ENCODE results near the gene SNRNP70.
A peak's percentile ranks its signal among the peaks of the same experiment; 100 is the strongest.

Gene SNRNP70

DNA sequence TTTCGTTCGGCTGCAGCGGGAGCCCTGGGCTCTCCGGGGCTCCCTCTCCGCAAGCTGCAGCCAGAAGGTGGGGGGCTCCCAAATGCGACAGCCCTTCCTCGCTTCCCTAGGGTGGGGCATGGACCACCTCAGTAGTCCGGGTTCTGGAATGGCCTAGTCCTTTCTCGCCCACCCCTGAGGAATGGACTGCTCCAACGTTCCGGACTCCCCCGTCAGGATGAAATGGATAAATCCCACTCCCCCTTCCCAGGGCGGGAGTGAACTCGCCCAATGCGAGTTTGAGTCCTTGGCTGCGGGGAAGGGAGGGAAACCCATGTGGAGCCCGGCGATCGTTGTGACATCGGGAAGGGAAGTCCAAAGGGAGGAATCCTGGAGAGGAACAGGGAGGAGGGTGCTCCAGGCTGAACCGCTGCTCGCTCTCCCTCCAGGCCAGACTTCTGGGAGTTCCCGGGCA lies 64.4 kb downstream of the SNRNP70 start:
- DNase-seq, result peak; percentile 82

DNA sequence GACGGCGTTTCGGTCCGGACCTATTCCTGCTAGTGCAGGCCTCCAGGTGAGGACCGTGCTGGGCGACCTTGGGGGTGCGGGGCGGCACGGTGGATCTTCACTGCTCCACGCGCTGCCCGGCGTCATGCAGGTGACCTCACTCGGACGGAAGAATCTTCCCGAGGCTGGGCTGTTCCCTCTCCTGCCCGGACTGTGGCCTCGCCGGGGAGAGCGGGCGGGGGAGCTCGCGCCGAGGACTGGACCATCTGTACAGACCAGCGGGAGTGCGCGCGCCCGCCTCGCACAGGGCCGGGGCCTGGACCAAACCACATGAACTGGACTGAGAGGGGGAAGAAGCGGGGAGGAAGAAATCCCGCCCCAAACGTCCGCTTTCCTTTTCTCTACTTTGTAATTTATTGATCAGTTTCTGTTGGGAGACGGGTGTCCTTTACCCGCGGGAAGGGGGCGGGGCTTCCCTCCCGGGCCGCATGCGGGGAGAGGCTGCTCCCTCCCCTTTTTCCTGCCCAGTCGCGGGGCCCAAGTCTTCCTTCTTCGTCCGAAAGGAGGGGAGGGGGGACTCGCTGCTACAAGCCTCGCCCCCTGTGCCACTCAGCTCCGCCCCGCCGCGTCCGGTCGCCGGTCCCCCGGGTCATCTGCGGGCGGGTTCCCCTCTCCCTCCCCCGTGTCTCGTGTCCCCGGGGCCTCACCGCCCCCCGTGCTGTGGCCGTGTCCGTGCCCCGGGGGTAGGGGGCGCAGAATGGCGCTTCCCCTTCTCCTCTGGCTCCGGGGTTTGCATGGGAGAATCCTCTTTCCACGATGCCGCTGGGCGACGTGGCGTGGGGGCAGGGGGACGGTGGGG lies 65.1 kb downstream of the SNRNP70 start:
- peak; percentile 87 for DNase-seq

DNA sequence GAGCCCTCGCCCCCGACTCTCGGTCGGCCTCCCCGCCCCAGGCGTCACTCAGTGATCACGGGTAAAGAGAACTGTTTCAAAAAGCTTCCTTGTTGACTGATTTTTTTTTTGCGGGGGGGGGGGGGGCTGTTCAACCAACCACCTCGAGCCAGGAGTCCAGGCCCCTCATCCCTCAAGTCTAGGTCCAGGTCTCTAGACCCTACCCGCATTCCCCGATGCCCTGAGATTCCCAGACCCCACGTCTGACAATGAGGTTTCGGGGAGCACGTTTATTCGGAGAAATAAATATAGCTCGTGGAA lies 65.6 kb downstream of the SNRNP70 start:
- DNase-seq, result no peak

DNA sequence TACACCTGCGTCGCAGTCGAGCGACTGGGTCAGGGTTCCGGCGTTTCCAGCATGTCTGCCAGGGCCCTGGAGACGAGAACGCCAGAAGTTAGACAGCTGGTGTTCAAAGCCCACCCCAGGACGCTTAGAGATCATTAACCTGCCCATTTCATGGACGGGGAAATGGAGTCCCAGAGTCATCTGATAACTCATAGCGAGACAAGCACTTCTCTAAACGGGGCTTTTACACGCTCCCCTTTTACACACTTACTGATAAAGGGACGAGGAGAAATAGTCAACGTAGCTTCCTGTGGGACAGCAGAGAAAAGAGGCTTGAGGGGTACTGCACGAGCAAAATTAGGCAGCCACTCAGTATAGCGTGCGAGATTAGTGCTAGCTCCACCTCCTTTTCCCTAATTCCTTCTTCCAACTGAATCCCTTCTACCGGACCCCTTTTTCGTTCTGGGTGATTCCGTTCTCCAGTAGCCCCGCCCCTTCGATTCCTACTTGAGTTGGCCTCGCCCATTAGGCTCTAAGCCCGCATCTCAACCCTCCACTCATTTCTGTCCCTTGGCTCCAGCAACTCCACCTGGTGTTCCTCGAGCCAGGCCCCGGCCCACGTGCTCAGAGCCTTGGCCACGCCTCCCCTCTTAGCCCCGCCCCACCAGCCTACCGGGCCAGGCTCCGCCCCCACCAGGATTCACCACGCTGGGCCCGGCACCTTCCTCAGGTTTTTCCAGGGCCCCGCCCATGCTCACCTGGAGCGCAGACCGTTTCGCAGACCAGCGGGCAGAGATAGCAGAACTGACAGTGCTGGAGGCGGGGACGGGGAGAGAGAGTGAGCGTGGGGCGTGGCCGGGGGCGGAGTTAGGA lies 66.2 kb downstream of the SNRNP70 start:
- DNase-seq, result peak; percentile 71

DNA sequence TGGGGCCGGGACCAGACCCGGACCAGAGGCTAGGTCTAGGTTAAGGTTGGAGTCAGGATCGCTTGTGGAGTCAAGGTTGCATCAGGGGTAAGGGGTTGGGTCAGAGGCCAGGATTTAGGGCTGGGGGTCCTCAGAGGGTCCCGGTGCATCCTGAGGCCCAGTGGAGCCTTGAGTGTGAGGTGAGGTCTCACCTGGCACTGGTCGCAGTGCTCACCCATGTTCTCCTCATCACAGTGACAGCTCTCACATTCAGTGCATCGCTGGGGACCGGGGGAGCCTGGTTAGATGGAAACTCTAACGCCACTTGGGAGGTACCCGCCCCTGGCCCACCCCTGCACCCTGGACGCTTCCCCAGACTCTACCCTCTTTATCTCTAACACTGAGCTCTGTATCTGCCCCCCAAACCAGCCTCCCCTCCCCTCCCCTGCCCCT lies 66.9 kb downstream of the SNRNP70 start:
- DNase-seq, result no peak

DNA sequence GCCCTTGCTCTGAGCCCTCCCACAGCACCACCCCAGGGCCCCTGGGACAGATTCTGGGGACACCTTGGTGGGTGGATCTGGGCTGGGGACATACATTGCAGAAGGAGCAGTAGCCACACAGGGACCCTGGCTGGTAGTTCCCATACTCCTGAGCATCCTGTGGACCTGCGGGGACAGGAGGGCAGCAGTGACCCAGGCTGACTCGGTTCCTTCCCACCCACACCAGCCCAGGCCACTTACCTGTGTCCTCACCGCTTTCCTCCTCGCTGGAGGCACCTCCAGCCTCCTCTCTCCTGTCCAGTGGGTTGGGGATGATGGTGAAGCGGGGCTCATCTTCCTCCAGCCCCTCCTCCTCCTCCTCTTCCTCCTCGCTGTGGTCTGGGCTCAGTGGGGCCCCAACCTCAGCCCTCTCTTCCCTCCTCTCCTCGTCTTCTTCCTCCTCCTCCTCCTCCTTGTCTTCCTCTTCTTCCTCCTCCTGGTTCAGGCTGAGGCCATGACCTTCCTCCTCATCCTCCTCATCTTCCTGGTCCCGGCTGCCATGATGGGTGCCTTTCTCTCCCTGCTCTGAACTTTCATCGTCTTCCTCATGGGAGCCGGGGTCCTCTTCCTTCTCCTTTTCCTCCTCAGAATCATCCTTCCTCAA lies 68.0 kb downstream of the SNRNP70 start:
- no peak for DNase-seq

DNA sequence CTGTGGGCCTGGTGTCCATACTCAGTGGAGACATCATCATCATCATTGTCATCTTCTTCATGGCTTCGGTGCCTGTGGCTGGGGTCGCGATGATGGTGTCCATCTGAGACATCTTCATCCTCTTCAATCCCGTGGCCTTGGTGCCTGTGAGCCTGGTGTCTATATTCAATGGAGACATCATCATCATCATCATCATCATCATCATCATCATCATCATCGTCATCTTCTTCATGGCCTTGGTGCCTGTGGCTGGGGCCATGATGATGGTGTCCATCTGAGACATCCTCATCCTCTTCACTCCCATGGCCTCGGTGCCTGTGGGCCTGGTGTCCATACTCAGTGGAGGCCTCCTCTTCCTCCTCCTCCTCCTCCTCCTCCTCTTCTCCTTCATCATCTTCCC lies 69.0 kb downstream of the SNRNP70 start:
- no peak for DNase-seq

DNA sequence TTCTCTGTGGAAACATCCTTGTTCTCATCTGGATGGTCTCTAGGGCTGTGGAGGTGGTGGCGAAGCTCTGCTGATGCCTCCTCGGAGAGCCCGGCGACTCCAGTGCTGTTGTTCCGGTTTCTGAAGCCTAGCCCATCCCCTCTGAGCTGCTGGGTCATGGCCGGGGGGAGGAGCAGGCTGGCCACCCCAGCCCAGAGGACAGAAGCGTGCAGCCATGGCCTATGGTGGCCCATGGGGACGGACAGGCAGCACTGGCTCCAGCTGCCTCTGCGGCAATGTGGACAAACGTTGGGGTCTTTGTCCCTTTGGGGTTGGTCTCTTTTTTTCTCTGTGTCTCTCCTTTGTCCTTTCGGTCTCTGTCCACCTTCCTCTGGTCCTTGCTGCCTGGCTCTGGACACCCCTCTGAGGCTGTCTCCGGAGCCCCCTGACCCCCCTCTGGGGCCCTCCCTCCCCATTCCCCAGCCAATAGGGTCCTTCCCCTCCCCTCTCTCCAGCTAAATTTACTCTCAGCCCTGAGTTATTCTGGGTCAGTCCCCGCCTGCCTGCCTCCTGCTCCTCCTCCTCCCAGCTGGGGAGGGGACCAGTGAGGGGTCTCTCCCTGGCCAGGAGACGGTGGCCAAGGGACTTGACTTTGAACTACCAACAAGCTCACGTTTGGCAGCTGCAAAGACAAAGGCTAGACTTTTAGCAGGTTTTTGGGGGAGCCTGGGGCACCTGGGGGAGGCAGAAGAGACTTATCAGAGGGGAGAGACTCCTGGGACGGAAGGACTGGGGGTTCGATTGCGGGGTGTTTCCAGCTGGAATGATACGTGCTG lies 70.0 kb downstream of the SNRNP70 start, which contains the start of gene HRC:
HRC (minus strand) TSS at position 392 of the 815 bp plus-strand sequence; CDS start at position 233, 159 bp downstream.
- no peak for DNase-seq

DNA sequence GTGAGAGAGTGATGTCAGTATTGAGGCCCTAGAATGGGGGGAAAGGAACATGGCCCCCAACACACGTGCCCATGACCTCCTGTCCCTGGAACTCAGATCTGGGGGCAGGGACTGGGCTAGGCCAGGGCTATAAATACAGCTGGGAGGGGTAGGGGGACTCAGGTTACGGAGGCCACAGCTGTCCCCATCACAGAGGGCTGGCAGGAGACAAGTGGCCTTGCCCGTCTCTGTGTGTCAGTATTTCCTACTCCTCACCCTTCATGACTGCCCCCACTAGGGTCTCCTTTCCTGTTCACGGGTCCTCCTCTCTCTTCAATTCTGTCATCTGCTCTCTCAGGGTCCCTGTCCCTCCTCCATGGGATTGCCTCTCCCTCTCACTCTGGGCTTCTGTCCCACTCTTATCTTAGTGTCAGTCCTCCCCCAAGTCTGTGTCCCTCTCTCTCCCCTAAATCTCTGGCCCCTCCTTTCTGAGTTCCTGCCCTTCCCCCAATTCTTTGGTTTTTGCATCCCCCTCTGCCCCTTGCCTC lies 70.6 kb downstream of the SNRNP70 start:
- no peak for DNase-seq

DNA sequence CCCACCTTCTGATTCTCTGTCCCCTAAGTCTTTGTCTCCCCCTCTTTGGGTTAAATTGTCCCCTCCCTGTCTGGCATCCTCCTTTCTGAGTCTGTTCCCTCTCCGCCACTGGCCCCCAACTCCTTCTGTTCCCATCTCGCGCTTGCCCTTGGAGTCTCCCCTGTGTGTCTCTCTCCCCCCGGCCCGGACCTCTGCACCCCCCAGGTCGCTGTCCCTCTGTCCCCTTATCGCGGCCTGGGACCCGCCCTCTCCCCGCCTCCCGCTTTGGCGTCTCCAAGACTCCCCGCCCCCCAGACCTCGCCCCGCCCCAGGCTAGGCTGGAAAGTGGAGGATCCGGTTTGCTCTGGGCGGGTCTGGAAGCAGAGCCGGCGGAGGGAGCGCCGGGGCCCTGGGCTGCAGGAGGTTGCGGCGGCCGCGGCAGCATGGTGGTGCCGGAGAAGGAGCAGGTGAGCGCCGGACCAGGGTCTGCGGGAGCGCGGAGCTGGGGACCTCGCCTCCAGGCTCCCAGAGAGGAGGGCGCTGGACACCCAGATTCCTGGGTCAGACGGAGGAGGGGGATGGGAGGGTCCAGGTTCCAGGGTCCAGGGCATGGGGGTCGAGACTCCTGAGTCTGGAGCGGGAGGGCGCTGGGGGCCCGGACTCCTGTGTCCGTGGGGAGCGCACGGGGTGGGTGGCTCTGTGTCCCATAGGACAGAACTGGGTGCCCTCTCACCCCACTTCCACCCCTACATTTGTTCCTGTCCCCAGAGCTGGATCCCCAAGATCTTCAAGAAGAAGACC lies 72.4 kb downstream of the SNRNP70 start, which contains the start of gene TRPM4:
TRPM4 (plus strand) TSS at position 348 of the 780 bp plus-strand sequence; CDS start at position 423, 75 bp downstream.
- DNase-seq, result peak; percentile 90

Data from hematopoietic multipotent progenitor cell treated with erythropoietin and hydrocortisone succinate and interleukin-3 and kit ligand, for 4 days (in vitro differentiated cells).